Spleen (tissue), 11 donors: ENCODE measurements around the gene NDUFB8. TPM values are rescaled to one million over a fixed set of nuclear protein-coding genes. Genes with fewer than 3 reads are reported as not detected.

Experiments used
- DNase-seq: peaks from one replicate; pipeline ENCODE4 v3.0.0-alpha.2; 2020
- H3K27ac ChIP-seq, 8 donors: fragments of 200-600 bp; sonication (generic) in 7 of 8; 1 replicate in 4 of 8; 2 replicates in 4 of 8; pipeline versions ENCODE4 v1.5.0 to v1.8.0; 2016 to 2021; ENCODE audit warnings: inconsistent platforms in 4 of 8, mild to moderate bottlenecking in 4 of 8, moderate library complexity in 1 of 8
- H3K27me3 ChIP-seq, 7 donors: fragments of 200-600 bp; sonication (generic) in 6 of 7; replicated peaks in 1 of 7; 1 replicate in 4 of 7; 2 replicates in 3 of 7; pipeline versions ENCODE4 v1.5.0 to v1.8.0; 2016 to 2021; ENCODE audit warnings: inconsistent platforms in 3 of 7, mild to moderate bottlenecking in 1 of 7
- H3K36me3 ChIP-seq, 6 donors: fragments of 200-600 bp; sonication (generic) in 5 of 6; 1 replicate in 4 of 6; 2 replicates in 2 of 6; pipeline versions ENCODE4 v1.5.0 to v1.8.0; 2016 to 2021; ENCODE audit warnings: inconsistent platforms in 2 of 6
- H3K4me1 ChIP-seq, 6 donors: fragments of 200-600 bp; sonication (generic) in 5 of 6; 1 replicate in 3 of 6; 2 replicates in 3 of 6; pipeline versions ENCODE4 v1.5.0 to v1.8.0; 2016 to 2021; ENCODE audit warnings: inconsistent platforms in 3 of 6
- H3K4me3 ChIP-seq, 8 donors: fragments of 200-600 bp; sonication (generic) in 7 of 8; 1 replicate in 4 of 8; 2 replicates in 4 of 8; pipeline versions ENCODE4 v1.5.0 to v1.8.0; 2016 to 2021; ENCODE audit warnings: inconsistent platforms in 4 of 8, mild to moderate bottlenecking in 4 of 8, moderate library complexity in 2 of 8
- H3K9me3 ChIP-seq, 8 donors: fragments of 200-600 bp; sonication (generic) in 7 of 8; 1 replicate in 4 of 8; 2 replicates in 4 of 8; pipeline versions ENCODE4 v1.5.0 to v1.8.0; 2016 to 2021; ENCODE audit warnings: inconsistent platforms in 4 of 8
- POLR2A ChIP-seq, 3 donors: fragments of 450-650 bp; IDR thresholded peaks; one replicate each; pipeline ENCODE4 v1.5.1; 2017; ENCODE audit warnings: antibody characterized with exemption in 3 of 3, mild to moderate bottlenecking in 1 of 3
- POLR2AphosphoS5 ChIP-seq, 3 donors: sonication (generic); formaldehyde crosslinking; IDR thresholded peaks; one replicate each; pipeline ENCODE4 v1.5.1; 2017; ENCODE audit warnings: antibody characterized with exemption in 3 of 3
- WGBS, 5 donors: extraction: QIAGEN DNeasy Blood & Tissue Kit in 3 of 5; methylation state at CpG; one replicate each; pipeline versions ENCODE4 v1.1.5 to v1.1.7; 2013 to 2018; 5-methylcytosine and 5-hydroxymethylcytosine counted together
- intact Hi-C: fragments of 100-400 bp; cut with DNase I; formaldehyde crosslinking; loops from one replicate; pipeline ENCODE4 v1.15.0; 2023; ENCODE audit warnings: low total_unique reads
- polyA plus RNA-seq, 3 donors: library from polyadenylated mRNA; stranded (reverse); fragments of 200-250 nt; gene quantifications; one replicate each; pipeline ENCODE4 v1.2.1, GENCODE V29; 2013
- total RNA-seq, 7 donors: library from RNA; depleted of rRNA in 3 of 7; stranded (reverse); fragments of >200 nt in 3 of 7; fragmentation: NEBNext Ultra II Directional in 4 of 7; extraction: Animal tissue kit (Norgen Biotek cat#: 25700) in 4 of 7; gene quantifications; one replicate each; pipeline versions ENCODE4 v1.1.0 to v1.2.1, GENCODE V29; 2016 to 2021
- TF ChIP-seq, protein P1 (sequence below), 11 experiments: fragments of 200-600 bp in 7 of 11; fragments of 450-650 bp in 4 of 11; sonication (generic) in 4 of 11; IDR thresholded peaks in 8 of 11; conservative IDR thresholded peaks in 3 of 11; 1 replicate in 7 of 11; 2 replicates in 4 of 11; pipeline versions ENCODE4 v1.4.0 to v1.8.0; 2016 to 2021; ENCODE audit warnings: antibody characterized with exemption in 11 of 11, inconsistent platforms in 4 of 11, mild to moderate bottlenecking in 1 of 11
- donor health status: healthy with polysubstance abuse.
- donor health status: DM: no; HTN: no; CAD: no; lungs with moderate emphysema.
- donor health status: DM: no; HTN: no; CAD: no.
- donor health status: Bipolar disorder and iron deficiency.
- donor health status: healthy.
- donor health status: DM: no; HTN: no; CAD: no.
- donor health status: DM: yes; HTN: yes; CAD: no.

NDUFB8 gene
- total and polyA plus RNA-seq, 10 donors = 96.2 to 261 (median 135) TPM

DNA sequence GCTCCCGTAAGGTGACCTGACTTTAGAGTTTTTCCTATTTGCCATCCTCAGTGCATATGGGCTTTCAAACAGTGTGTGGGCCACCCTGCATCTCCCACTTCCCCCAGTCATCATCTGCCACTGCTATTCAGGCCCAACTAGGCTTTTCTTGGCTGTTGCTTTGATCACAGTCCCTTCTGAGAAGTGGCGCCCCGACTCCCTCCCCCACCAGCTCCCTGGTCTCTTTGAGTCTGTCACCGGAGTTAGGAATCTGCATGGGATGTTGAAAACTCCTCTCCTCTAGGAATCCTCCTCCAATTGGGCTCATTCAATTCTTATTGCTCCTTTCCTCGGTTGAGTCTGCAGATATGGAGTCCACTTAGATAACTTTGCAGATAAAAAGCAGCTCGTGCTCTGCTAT is 38.2 kb upstream of the NDUFB8 start:
- TF ChIP-seq, protein P1, sequence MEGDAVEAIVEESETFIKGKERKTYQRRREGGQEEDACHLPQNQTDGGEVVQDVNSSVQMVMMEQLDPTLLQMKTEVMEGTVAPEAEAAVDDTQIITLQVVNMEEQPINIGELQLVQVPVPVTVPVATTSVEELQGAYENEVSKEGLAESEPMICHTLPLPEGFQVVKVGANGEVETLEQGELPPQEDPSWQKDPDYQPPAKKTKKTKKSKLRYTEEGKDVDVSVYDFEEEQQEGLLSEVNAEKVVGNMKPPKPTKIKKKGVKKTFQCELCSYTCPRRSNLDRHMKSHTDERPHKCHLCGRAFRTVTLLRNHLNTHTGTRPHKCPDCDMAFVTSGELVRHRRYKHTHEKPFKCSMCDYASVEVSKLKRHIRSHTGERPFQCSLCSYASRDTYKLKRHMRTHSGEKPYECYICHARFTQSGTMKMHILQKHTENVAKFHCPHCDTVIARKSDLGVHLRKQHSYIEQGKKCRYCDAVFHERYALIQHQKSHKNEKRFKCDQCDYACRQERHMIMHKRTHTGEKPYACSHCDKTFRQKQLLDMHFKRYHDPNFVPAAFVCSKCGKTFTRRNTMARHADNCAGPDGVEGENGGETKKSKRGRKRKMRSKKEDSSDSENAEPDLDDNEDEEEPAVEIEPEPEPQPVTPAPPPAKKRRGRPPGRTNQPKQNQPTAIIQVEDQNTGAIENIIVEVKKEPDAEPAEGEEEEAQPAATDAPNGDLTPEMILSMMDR (IDR thresholded peaks at IDR 0.05 in 8 of 11, conservative IDR thresholded peaks at IDR 0.05 in 3 of 11) = no peak
- no peak for TF ChIP-seq POLR2AphosphoS5 (IDR thresholded peaks at IDR 0.05)
- TF ChIP-seq POLR2A (IDR thresholded peaks at IDR 0.05) = no peak
- 21 to 42% (median 31%) methylated on average over 6 of the region's 6 CpGs for whole genome bisulfite sequencing, 5 donors
- intact Hi-C loops = loop anchor here (10.0 kb wide), 1 partner anchor 307 kb away; no protein-coding TSS in a partner anchor
- no peak for DNase-seq
- Histone ChIP-seq H3K27ac (no peak overlapping the region), H3K27me3 (peaks cover 0 to 100% (median 20%) of the 10 kb centered on the region in 7 donors), H3K4me1 (peaks cover 0 to 2% (median 0%) of the 10 kb centered on the region in 6 donors), H3K9me3 (no peaks in the 10 kb centered on the region), H3K4me3 (no peak overlapping the region), H3K36me3 (no peaks in the 10 kb centered on the region)

DNA sequence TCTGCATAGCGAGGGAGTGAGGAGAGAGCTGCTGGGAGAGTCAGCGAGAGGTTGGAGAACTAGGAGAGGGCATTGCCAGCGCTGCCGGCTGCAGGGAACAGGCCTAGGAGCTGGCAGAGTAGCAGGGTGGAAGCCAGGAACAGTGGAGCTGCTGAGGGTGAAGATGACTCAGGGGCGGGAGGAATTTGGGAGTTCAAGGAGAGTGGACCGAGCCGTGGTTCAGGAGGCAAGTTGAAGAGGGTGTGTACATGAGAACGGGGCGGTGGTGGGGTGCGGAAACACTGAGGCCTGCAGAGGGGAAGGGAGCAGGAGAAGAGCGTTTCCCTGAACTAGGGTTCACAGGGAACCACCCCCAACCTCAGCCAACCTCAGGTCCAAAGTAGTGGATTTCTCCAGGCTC is 37.6 kb upstream of the NDUFB8 start:
- no peak overlapping the region for H3K27ac ChIP-seq
- intact Hi-C loops = loop anchor here (10.0 kb wide), 1 partner anchor 308 kb away; no protein-coding TSS in a partner anchor
- no peaks in the 10 kb centered on the region for H3K9me3 ChIP-seq
- H3K4me1 ChIP-seq = peaks cover 0 to 8% (median 6%) of the 10 kb centered on the region in 6 donors
- TF ChIP-seq, protein P1 (IDR thresholded peaks at IDR 0.05 in 8 of 11, conservative IDR thresholded peaks at IDR 0.05 in 3 of 11) = no peak
- TF ChIP-seq POLR2AphosphoS5 (IDR thresholded peaks at IDR 0.05) (no peak), POLR2A (IDR thresholded peaks at IDR 0.05) (no peak)
- H3K36me3 ChIP-seq = no peaks in the 10 kb centered on the region
- DNase-seq = no peak
- peaks cover 0 to 100% (median 26%) of the 10 kb centered on the region in 7 donors for H3K27me3 ChIP-seq
- H3K4me3 ChIP-seq = no peak overlapping the region
- 43 to 52% (median 48%) methylated on average over 11 of the region's 11 CpGs for WGBS, 5 donors

DNA sequence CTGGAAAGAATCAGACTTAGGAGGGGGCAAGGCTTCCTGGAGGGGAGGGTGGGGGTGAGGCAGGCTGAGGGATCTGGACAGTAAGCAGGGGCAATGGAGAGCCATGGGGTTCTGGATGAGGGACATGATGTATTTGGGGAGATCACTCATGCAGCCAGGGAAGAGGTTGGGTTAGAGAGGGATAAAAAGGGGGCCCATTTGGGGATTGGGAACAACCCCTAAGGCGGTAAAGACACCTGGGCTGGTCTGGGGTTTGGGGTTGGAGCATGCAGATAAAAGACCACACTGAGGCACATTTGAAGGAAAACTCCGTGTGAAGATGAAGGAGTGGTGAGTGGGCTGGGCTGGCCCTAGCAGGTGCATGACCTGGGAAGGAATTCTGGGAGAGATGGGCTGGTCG is 36.9 kb upstream of the NDUFB8 start:
- intact Hi-C loops = loop anchor here (10.0 kb wide), 1 partner anchor 308 kb away; no protein-coding TSS in a partner anchor

More for the DNA sequence above, 36.9 kb upstream of the NDUFB8 start:
- WGBS, 5 donors = 58 to 69% (median 61%) methylated on average over 3 of the region's 3 CpGs
- H3K4me1 ChIP-seq = peaks cover 0 to 15% (median 12%) of the 10 kb centered on the region in 6 donors
- no peaks in the 10 kb centered on the region for H3K36me3 ChIP-seq
- no peak overlapping the region for H3K4me3 ChIP-seq
- TF ChIP-seq POLR2AphosphoS5 (IDR thresholded peaks at IDR 0.05) = no peak
- no peak for TF ChIP-seq POLR2A (IDR thresholded peaks at IDR 0.05)
- TF ChIP-seq, protein P1 (IDR thresholded peaks at IDR 0.05 in 8 of 11, conservative IDR thresholded peaks at IDR 0.05 in 3 of 11) = no peak
- DNase-seq = no peak
- H3K9me3 ChIP-seq = no peaks in the 10 kb centered on the region
- peaks cover 0 to 100% (median 33%) of the 10 kb centered on the region in 7 donors for H3K27me3 ChIP-seq
- H3K27ac ChIP-seq = no peak overlapping the region
